ENCODE data around the gene LCE1C.

GRCh38 chr1:152855661-152856060 is 49.2 kb upstream of the LCE1C start:
- no peak for TF ChIP-seq CTCF (IDR thresholded peaks at IDR 0.05; ENCODE audit: extremely low read depth in 1 of 2, insufficient read depth in 1 of 2, low read depth in 1 of 2, low read length in 2 of 2)
- no peak for TF ChIP-seq EZH2 (IDR thresholded peaks at IDR 0.05; ENCODE audit: borderline replicate concordance, low read depth, low read length, severe bottlenecking)
- TF ChIP-seq POLR2AphosphoS5 (IDR thresholded peaks at IDR 0.05; ENCODE audit: insufficient read depth, low read depth, low read length), result no peak
- no peak for TF ChIP-seq MAX (IDR thresholded peaks at IDR 0.05; ENCODE audit: insufficient read depth, insufficient read length)
- no peak for TF ChIP-seq JUN (IDR thresholded peaks at IDR 0.05; ENCODE audit: borderline replicate concordance, insufficient read depth, insufficient read length, low read depth)

Data from endothelial cell of umbilical vein (primary cell).